ENCODE data around the gene TFF1.

GRCh38 chr21:42312626-42313104 is 53.7 kb downstream of the TFF1 start:
- TF ChIP-seq CTCF (IDR thresholded peaks at IDR 0.05): no peak
- TF ChIP-seq EP300 (IDR thresholded peaks at IDR 0.05): no peak
